GM18498 (cell line): ENCODE results near the gene ZBBX.

Experiments
- ATAC-seq: cut with Tn5 transposase; IDR thresholded peaks from one replicate; pipeline ENCODE4 v1.9.1; 2021; ENCODE audit warnings: mild to moderate bottlenecking, moderate library complexity; ENCODE audit not compliant: unreplicated experiment

Gene ZBBX

DNA sequence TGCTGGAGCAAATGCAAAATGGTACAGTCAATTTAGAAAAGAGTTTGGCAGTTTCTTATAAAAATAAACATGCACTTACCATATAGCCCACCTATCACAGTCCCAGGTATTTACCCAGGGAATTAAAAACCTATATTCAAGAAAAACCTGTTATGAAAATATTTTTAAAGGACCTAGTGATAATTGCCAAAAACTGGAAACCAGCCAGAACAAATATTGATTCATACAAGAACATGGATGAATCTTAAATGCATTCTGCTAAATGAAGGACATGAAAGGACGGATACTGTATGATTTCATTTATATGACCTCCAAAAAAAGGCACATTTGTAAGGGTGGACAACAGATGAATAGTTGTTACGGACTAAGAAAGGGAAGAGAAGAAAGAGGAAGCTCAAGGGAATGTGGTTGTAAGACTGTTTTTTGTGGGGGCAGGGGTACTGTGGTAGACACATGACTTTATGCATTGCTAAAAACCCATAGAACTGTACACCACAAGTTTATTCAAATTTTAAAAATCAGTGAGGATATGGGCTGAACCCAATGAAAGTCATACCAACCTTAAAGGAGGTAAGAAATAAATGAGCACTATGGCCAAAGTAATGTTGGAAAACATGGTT lies 61.0 kb downstream of the ZBBX start:
- ATAC-seq: no peak

DNA sequence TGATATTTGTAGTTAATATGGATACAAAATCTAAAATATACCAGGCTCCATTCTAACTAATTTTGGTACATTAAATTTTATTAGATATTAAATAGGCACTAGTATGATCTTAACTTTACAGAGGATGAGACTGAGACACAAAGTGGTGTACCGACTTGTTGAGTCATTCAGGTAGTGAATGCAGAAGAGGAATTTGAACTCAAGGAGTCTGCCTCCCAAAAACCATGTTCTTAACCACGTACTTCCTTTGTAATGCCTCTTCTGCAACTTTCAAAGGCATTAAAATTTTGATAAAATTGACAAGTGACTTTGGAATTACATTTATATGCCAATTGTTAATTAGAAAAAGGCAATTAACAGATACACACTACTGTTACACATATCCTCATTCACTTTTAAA lies 61.8 kb downstream of the ZBBX start:
- ATAC-seq: no peak

DNA sequence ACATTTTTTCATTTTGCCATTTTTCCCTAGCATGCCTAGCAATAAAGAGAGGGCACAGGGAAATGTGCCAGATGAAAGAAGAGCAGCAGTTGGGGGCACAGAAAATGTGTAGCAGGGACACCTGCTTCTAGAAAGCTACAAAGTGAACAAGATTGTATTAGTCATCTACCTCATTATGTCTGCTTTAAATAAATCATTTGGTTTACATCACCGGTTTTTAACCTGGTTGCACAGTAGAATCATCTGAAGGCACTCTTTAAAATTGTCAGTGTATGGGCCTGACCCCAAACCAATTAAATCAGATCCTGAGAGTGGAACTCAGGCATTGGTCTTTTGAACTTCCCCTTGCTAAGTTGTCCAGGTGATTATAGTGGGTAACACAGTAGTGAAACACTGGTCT lies 73.8 kb downstream of the ZBBX start:
- ATAC-seq: no peak

DNA sequence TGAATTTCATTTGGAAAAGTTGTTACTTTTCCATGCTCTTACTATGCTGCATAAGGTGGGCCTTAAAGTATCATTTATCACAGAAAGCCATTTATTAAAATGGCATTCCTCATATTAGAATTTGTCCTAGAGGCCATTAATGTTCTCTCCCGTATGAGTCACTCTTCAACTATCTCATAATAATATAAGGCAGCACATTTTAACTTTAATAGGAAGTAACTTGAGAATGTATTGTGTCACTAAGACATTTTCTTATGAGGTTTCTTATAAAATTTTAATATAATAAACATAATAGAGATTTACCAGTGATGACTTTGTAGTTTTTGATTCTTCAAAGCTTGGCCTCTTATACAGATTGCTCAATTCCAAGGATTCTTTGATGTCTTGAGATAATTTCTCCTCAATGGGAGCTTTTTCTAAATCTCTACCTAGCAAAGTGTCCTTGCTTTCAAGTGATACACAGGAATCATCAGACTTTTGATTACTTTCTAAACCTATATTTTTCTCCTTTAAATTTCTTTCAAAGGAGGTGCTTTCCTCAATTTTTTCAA lies 74.7 kb downstream of the ZBBX start:
- ATAC-seq: no peak

DNA sequence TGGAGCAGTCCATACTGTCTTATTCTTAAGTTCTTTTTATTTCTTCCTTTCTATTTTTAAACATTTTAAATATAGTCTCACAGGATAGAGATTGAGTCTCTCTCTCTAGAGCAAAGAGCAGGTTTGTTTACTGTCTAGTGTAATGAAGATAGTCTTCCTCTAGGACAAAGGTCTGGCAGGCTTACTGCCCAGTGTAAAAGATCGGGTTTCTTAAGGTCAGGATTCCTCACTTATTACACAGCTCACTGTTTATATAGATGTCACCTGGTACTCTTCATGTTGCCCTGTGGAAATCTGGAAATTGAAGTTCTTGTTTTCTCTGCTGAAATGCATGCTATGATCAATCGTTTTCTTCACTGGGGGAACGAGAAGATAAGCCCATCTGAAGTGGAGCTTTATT lies 76.0 kb downstream of the ZBBX start:
- ATAC-seq: no peak

DNA sequence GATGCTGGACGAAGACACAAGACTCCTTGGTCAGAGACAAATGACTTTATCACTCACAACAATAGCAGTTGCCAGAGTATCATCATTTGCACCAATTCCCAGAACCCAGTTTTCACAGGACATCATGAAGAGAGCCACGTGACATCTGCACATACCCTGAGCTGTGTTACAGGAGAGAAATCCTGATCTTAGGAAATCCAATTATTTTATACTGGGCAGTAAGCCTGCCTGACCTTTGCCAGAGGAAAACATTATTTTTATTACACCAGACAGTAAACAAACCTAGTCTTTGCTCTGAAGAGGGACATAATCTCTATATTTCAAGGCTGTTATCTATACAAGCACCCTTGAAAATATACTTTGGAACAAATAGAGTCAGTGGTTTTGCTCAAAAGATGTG lies 77.4 kb downstream of the ZBBX start:
- no peak for ATAC-seq

DNA sequence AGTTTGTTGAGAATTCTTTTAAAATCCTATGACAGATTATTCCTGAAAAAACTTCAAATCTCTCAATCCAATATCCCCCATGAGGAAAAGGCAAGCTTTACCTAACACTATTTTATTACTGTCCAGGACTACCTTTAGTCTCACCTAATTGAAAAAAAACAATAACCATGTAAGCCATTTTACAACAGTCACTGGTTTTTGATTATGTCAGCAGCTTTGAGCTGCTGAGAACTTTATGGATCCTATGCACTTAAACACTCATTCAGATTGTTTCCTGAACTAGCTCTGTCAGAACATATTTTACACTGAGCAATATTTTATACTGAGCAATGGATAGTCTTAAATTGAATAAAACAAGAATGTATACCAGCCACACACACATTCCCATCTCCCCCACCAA lies 79.9 kb downstream of the ZBBX start:
- no peak for ATAC-seq

DNA sequence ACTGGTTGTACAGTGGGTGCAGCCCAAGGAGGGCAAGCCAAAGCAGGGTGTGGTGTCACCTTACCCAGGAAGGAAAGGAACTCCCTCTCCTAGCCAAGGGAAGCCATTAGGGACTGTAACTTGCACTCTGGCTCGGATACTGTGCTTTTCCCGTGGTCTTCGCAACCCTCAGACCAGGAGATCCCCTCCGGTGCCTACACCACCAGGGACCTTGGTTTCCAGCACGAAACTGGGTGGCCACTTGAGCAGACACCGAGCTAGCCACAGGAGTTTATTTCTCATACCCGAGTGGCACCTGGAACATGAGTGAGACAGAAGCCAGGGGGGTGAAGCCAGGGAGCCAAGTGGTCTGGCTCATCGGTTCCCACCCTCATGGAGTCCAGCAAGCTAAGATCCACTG lies 90.7 kb downstream of the ZBBX start:
- no peak for ATAC-seq

DNA sequence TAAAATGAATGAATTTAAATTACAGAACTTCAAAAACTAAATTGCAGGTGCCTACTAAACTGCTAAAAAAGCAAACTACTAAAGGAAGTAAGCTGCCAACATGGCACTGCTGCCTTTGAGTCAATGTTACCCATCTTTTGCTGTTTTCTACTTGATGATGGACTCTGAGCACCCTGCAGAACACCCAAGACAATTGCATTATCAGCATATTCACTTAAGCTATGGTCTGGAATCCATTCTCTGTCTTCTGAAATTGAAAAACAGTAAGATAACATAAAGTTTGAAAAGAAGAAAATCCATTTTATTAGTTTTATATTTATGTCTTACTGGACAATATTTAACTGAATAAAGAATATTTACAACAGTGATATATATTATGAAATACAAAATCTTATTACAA lies 91.4 kb downstream of the ZBBX start:
- no peak for ATAC-seq

DNA sequence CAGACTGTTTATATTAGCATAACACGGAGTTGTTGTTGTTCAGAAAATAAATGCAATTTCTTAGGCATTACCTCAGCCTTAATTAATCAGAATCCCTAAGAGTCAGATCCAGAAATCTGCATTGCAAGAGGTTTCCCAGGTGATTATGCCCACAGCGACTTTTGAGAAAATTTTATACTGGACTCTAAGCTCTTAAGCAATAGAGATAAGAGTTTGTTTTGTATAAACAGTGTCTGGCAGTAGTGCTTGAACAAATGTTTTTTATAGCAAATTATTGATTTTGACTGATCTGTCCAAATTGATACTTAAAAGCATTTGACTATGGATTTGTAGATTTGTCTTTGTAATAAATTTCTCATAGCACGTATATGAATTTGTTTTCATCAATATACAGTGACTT lies 92.8 kb downstream of the ZBBX start:
- ATAC-seq: no peak

DNA sequence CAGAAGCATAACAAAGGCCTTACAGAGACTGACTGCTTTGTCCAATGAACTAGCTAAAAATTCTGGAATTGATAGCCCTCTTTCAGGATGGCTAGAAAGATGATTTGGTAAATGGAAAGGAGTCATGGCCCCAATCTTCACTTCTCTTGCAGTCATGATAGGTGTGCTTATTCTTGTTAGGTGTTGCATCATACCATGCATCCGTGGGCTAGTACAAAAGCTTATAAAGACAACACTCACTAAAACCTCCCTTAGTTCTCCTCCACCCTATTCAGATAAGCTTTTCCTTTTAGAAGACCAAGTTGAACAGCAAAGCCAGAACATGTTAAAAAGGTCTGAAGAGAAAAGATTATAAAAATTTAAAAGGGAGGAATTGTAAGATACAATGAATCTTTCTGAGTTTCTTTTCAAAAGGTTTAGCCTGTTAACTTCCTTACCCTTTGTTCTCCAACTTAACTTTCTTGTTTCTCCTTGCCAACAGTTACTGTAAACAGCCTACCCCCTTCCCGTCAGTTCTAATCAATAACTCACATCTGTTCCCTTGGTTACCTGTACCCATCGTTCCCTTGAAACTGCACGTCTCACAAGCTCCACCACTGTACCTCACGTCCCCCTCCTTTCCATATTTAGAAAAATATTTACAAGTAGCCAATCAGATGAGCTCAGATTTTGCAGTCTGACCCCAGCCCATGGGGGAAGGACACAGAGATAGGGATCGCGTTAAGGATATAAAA lies 105.8 kb downstream of the ZBBX start:
- no peak for ATAC-seq

DNA sequence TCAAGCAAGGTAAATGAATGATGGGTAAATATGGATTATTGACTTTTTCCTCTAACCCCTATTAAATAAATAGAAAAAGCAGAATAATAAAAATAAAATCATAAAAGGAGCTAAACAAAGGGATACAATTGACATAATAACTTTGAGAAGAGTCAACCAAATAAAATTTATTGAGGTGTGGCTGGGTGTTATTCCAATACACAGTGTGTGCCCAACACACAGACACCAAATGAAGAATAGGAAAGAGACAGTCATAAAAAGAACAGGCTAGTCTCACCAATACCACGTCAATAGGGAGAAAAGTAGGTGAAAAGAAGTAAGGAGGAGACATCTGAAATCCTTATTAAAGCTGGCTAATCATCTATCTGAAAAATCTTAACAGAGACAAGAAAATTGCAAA lies 127.1 kb downstream of the ZBBX start:
- ATAC-seq: no peak

DNA sequence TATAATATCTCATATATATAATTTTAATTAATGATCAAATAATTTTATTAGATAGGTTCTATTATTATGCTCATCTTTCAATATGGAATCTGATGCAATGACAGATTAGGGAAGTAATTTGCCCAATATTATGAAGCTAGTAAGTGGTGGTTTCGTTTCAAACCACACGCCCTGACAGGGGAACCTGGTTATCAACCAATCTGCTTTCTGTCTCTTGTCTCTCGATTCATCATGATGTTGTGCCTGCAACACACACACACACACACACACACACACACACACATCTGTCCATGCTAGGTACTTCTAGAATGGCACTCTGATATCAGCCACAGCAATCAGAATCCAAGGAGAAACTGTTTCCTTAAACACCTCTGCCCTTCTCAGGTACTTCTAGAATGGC lies 128.4 kb downstream of the ZBBX start:
- no peak for ATAC-seq

DNA sequence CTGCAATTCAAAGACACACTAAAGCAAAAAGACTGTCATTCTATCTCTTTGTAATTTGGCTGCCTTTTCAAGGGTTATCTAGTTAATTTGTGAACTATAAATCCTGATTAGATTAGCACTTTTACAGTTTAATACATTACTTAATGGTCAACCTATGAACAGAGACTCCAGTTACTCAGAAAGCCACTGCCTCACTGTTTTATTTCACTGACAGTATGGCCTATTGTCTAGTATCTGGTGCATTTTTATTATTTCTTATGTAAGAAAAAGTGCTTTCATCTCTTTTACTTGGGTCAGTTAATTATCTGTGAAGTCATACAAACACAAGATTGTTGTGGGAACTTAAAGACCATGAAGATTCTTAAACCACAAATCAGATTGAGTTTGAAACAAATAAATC lies 133.8 kb downstream of the ZBBX start:
- ATAC-seq: no peak

DNA sequence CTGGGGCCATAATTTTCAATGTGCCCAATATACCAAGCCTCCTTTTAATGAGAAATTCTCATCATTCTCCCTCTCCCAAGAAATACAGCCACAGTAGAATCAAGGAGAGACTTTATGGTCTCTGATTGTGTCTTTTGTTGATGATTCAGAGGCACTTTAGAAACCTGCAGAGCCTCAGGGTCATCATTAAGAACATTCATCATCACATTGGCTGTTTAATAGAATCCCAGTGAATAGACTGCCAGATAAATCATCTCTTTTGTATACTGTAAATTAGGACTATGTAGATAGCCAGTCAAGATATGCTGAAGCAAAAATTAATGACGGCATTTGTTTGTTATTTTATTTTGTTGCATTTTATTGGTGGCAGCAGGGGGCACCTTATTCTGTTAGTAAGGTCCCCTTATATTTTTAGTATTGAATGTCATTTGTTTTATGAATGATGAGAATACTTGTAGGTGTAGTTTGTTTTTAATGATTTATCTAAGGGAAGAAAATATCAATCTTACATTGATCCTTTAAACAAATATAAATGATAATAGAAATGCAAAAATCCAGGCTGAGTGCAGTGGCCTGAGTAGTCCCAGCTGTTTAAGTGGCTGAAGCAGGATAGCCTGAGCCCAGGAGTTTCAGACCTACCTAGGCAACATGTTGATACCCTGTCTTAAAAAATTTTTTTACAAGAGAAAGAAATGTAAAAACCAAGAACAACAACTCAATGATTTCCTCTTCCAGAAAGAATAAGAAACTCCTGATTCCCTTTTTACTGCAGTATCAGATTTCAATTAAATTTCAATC lies 138.8 kb downstream of the ZBBX start:
- no peak for ATAC-seq

DNA sequence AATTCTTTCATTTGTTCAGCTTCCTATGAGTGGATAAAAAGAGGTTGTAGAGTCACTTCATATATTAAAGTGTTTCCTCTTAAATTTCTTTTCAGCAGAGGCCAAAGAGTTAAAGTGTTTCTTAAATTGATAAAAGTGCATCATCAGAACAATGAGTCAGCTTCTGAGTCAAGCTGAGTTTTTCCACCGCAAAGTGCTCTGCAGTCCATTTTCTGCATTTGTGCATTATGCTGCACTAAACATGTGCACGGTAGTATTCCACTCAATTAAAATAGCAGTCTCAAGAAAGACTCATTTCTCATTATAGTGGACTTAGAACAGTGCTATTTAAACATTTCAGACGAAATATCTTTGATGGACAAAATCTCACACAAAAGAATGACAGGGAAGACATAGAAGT lies 152.0 kb downstream of the ZBBX start:
- ATAC-seq: no peak

DNA sequence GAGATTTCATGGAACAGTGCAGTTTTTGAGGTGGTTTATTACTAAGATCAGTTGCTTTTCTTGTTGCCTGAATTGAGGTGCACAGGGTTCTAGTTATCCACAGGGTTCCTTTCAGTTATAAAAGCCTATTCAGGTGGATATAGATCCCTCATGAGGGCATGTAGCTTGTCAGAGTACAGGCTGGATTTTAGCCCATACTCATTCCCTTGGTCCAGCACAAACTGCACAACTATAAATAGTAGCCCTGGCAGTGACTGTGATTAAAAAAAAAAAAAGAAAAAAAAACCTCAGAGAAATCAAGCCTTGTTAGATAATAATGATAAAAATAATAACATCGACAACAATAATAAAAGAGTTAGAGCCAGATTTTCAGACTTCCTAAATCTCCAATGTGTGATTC lies 154.3 kb downstream of the ZBBX start:
- no peak for ATAC-seq

DNA sequence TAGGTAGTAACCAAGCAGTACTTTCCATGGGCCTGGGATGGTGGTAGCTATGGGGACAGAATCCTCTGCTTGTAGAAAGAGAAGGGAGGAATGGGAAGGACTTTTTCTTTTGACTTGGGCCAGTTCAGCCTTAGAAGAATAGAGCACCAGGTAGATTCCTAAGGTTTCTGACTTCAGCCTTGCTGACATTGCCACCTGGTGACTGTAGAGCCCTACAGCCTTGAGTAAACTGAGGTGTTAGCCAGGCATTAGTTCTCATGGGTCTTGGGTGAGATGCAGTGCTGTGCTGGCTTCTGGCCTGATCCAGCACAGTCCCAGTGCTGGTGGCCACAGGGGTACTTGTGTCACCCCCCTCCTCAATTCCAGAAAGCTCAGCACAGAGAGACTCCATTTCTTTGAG lies 171.1 kb downstream of the ZBBX start:
- no peak for ATAC-seq

DNA sequence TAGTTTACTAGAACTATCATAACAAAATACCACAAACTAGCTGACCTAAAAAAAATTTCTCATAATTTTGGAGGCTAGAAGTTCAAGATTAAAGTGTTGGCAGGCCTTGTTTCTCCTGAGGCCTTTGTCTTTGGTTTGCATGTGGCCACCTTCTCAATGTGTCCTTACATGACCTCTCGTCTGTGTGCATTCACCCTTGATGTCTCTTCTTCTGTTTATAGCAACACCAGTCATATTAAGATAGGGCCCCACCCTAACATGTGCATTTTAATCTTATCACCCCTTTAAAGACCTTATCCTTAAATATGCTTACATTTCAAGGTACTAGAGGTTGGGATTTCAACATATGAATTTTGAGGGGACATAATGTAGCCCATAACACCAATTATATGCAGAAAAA lies 177.0 kb downstream of the ZBBX start:
- no peak for ATAC-seq

DNA sequence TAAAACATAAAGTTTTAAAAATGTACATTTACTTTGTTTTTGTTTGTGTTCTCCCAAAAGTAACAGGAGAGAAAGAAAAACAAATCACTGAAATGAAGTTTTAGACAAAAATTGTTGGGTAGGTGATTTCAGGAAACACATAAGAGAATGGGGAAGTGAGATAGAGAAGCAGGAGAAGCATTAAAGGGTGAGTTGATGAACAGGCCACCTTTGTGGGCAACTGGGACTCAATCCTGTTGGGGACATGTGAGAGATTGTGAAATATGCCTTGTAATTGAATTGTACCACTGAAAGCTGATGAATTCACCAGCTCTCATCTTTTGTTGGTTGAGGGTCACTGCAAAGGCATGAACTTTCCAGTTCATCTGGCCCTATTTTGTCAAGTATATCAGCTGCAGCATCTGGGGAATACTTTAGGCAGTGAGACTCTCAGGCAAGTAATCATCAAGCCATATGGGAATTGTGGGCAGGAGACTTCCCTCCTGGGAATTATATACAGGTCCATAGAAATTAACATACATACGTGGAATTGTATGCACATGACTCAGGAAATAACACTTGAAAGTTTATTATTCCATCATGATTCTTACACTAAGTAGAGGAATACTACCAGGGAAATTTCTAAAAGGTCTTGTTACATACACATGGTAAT lies 181.0 kb downstream of the ZBBX start:
- no peak for ATAC-seq
